Adipose tissue (tissue), 3 donors: ENCODE results near the gene MRPL4. TPM values are rescaled to one million over a fixed set of nuclear protein-coding genes. Genes with fewer than 3 reads are reported as not detected.

Experiments
- H3K27ac ChIP-seq: one replicate; pipeline ENCODE4 v1.5.1; 2013; ENCODE audit warnings: low read depth, low read length
- WGBS, 3 donors: extraction: QIAGEN DNeasy Blood & Tissue Kit; methylation state at CpG; one replicate each; pipeline ENCODE4 v1.1.7; 2013; 5-methylcytosine and 5-hydroxymethylcytosine counted together
- polyA plus RNA-seq, 3 donors: library from polyadenylated mRNA; stranded (reverse); fragments of 200-250 nt; gene quantifications; one replicate each; pipeline ENCODE4 v1.2.3, GENCODE V29; 2013
- donor health status: healthy with polysubstance abuse.
- donor health status: Bipolar disorder and iron deficiency.
- donor health status: healthy.

The MRPL4 gene
- polyA plus RNA-seq, result 10 to 100 TPM; 33.4 to 85.7 (median 40.5) TPM

DNA sequence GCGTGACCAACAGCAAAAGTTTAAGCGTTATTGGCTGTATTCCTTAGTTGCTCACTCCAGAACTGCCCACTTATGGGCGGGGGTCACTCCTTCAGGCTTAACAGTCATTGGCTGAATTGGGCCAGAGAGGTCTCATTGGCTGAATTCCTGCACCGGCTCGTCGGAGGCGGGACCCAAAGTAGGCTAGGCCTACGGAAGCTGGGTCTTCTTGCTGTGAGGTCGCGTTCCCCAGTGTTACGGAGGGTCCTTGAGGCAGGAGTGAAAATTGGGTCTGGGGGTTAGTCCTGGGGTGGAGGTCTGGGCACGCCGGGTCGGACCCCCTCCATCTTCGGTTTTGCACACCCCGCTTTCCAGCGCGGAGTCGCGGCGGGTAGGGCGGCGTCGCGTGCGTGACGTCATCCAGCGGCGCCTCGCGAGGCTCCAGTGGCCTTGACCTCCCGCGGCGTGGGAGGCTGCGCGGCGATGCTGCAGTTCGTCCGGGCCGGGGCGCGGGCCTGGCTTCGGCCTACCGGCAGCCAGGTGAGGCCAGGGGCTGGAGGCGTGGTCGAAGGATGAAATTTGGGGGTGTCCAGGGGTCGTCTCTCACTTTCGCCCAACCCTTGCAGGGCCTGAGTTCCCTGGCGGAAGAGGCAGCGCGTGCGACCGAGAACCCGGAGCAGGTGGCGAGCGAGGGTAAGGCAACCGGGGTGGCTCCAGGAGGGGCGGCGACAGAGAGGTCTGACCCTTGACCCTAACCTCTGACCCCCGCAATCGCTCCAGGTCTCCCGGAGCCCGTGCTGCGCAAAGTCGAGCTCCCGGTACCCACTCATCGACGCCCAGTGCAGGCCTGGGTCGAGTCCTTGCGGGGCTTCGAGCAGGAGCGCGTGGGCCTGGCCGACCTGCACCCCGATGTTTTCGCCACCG lies at the start of gene MRPL4:
MRPL4 (plus strand) TSS at position 423 of the 903 bp plus-strand sequence; CDS start at position 463, 40 bp downstream.
- whole genome bisulfite sequencing, 3 donors, result 0 to 1% (median 1%) methylated on average over 60 to 77 of the region's 77 CpGs
- H3K27ac ChIP-seq, result no peak within 1 kb of the TSS

DNA sequence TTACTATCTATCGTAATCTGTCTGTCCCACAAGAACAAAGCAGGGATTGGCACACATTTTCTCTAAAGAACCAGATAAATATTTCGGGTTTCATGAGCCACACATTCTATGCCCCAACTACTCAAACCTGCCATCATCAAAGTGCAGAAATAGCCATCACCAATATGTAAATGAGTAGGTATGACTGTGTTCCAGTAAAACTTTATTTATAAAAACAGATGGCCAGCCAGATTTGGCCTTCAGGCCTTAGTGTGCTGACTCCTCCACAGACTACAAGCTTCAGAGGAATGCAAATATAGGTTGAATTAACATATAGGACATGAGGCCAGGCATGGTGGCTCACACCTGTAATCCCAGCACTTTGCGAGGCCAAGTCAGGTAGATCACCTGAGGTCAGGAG lies 48.3 kb upstream of the MRPL4 start:
- no peak overlapping the region for H3K27ac ChIP-seq
- 91 to 98% (median 95%) methylated on average over 3 of the region's 3 CpGs for WGBS, 3 donors

DNA sequence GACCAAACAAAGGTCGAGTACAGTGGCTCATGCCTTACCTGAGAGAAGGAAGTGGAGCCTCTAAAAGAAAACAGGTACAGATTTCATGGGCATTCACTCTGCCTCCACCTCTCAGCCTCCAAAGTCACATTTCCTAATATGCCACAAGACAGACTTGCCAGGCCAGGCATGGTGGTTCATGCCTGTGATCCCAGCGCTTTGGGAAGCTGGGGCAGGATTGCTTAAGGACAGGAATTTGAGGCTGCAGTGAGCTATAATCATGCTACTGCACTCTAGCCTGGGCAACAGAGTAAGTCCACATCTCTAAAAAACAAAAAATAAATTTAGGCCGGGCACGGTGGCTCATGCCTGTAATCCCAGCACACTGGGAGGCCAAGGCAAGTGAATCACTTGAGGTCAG lies 46.4 kb upstream of the MRPL4 start:
- 88 to 91% (median 89%) methylated on average over 4 of the region's 4 CpGs for WGBS, 3 donors
- H3K27ac ChIP-seq, result no peak overlapping the region

DNA sequence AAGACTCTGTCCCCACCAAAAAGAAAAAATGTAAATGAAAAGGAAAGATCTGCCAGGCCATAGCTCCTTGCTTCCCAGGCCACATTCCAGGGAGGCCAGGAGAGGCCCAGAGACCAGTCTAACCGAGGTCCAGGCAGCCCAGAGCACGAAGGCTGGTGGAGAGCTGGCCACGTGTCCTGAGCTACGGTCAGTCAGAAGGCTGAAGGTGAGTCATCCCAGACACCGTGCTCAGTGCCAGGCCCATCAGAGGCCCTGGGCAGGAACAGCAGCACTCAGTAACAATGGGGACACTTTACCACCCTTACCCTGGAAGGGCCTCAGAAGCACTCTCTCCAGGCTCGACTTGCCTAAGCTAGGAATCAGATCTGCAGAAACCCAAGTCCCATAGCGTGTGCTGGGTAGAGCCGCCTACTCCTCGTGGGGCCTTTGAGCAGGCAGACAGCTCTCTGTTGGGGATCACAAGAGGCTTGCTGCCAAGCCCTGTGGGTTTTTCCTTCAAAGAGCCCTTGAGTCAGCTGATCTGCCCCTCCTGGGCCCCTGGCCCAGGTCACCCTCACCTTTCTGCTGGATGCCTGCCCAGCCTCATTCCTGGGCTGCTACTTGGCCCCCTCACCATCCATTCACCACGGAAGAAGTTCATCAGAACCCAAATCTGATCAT lies 45.7 kb upstream of the MRPL4 start:
- WGBS, 3 donors, result 84 to 89% (median 85%) methylated on average over 10 of the region's 10 CpGs
- H3K27ac ChIP-seq, result no peak overlapping the region

DNA sequence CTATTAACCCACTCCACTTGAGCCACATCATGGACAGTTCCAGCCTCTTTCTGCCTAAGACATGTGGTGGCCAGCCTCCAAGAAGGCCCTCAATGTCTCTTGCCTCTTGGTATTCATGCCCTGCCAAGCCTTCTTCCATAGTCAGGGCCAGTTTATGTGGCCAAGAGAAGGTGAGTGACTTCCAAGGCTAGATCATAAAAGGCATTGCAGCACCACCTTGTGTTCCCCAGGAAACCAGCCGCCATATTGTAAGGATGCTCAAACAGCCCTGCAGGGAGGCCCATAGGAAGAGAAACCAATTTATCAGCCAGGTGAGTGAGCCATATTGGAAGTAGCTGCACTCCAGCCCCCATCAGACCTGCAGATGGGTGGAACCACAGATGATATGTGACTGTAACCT lies 45.0 kb upstream of the MRPL4 start:
- 94 to 100% (median 100%) methylated on average over 1 of the region's 1 CpG for WGBS, 3 donors
- no peak overlapping the region for H3K27ac ChIP-seq

DNA sequence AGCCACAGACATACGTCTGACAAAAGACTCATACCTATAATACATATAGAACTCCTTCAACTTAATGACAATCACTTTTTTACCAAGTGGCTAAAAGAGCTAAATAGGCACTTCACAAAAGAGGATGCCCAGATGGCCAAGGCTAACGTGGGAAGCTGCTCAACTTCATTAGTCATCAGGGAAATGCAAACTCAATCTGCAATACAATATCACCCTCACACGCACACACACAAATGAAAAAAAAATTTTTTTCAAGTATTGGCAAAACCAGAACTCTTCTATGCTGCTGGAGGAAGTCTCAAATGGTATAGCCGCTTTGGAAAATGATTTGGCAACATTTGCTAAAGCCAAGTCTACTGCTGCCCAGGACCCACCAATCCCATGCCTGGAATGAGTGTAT lies 42.7 kb upstream of the MRPL4 start:
- WGBS, 3 donors, result 44 to 53% (median 47%) methylated on average over 4 of the region's 4 CpGs
- no peak overlapping the region for H3K27ac ChIP-seq

DNA sequence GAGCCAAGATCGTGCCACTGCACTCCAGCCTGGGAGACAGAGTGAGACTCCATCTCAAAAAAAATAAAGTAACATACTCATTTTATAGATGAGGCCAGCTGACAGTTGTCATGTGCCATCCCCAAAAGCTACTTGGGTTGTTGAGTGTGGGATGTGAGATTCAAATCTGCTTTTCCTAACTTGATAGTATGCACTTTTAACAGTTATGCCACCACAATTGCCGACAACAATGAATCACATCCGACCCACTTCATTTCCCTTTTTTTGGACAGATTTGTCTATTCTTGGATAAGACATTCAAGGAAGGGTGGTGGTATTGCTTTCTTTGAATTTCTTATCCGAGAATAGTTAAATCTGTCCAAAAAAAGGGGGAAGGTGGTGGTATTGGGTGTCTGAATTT lies 41.0 kb upstream of the MRPL4 start:
- no peak overlapping the region for H3K27ac ChIP-seq
- WGBS, 3 donors, result 70 to 85% (median 76%) methylated on average over 4 of the region's 4 CpGs

DNA sequence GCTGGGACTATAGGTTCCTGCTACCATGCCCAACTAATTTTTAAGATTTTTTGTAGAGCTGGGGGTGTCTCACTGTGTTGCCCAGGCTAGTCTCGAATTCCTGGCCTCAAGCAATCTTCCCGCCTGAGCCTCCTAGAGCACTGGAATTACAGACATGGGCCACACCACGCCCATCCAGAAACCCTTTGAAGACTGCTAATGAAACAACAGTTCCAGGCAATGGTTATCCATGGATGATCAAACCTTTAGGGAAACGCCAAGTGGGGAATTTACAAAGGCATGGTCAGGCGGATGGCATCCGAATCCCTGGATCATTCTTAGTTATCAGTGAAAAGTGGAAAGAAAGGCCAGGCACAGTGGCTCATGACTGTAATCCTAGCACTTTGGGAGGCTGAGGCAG lies 40.3 kb upstream of the MRPL4 start:
- H3K27ac ChIP-seq, result no peak overlapping the region
- 83 to 96% (median 94%) methylated on average over 6 of the region's 6 CpGs for WGBS, 3 donors

DNA sequence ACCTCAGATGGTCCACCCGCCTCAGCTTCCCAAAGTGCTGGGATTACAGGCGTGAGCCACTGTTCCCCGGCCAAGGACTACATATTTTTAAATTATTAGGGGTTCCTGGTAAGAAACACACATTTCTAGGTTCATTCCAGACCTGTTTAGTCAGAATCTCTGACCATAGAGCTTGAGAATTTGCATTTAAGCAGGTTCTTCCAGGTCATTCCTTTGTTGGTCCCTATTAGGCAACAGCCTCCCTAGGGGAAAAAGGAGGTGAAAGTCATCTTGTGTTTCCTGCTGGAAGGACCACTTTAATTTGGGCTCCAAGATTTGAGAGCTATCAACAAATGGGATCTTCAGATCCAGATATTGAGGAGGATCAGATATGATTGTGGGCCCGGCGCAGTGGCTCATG lies 37.2 kb upstream of the MRPL4 start:
- 89 to 94% (median 94%) methylated on average over 5 of the region's 5 CpGs for WGBS, 3 donors
- H3K27ac ChIP-seq, result no peak overlapping the region

DNA sequence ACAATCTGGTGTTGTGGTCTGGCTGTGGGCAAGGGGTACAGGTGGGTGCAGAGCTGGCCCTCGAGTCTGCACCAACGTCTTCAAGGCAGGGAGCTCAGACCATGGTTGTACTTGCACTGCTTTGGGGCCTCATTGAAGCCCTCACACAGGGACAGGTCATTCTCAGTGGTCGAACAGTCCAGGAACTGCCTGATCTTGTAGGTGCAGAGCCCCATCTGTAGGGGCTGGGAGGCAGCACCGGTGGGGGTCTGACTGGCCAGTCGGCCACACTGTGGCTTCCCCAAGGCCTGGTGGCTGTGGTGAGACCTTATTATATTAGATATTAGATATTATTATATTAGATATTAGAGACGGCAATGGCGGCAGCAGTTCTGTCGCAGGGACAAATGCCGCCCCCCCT lies 34.9 kb upstream of the MRPL4 start:
- WGBS, 3 donors, result 83 to 94% (median 92%) methylated on average over 7 to 9 of the region's 9 CpGs

DNA sequence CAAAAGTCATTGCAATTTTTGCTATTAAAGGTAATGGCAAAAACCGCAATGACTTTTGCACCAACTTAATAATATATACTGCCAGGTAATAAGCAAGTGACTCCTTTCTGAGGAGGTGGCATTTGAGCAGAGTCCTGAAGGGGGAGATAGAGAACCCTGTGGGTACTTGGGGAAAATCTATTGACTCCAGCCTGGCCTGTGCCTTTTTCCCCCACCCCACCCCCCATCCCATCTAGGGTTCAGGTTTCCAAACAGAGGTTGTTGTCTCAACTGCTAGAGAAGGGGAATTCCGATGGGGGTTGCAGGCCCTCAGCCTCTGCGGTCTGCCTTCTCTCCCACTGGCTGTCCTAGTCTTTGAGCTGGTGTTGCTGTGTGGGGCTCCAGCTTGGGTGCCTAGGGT lies 32.3 kb upstream of the MRPL4 start:
- WGBS, 3 donors, result 24 to 51% (median 28%) methylated on average over 3 of the region's 3 CpGs
- H3K27ac ChIP-seq, result no peak overlapping the region

More for the DNA sequence above, 34.9 kb upstream of the MRPL4 start:
- no peak overlapping the region for H3K27ac ChIP-seq

DNA sequence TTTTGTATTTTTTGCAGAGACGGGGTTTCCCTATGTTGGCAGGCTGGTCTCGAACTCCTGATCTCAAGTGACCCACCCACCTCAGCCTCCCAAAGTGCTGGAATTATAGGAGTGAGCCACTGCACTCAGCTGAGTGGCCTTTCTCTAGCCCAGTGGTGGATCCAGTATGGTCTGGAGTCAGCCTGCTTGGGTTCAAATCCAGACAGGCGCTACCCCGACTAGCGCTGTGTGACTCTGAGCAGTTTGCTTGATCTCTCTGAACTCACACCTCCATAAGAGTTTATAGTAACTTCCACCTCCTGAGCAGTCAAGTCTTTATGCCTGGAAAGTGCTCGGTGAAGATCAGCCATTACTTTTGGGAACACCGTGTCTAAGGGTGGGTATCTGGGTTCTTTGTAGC lies 31.3 kb upstream of the MRPL4 start:
- 82 to 86% (median 84%) methylated on average over 7 of the region's 7 CpGs for WGBS, 3 donors
- no peak overlapping the region for H3K27ac ChIP-seq

DNA sequence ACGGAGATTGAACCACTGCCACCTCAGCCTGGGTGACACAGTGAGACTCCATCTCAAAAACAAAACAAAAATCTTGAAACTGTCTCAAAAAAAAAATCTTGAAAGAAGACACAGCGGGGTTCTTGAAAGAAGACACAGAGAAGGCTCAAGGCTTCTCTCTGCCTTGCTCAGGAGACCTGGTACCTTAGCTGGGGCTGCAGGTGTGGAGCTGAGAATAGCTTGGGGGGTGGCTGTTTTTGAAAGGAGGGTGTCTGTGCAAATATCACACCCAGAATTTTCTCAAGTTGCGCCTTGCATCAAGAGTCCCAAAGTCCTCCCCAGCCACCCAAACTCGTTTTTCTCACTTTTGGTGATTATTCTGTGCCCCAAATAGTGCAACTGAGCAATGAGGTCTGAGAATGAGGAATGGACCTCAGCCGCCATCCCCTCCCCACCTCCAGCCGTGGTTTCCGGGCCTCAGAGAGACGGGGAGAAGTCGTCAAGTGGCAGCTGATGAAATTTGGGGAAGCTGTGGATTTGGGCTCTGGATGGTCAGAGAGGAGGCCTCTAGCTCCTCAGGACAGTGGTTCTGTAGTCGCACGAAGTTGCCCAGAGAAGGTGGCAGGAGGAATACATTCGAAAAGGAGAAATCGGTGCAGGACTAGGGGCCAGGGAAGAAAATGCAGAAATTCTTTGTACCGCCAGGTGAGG lies 29.7 kb upstream of the MRPL4 start:
- H3K27ac ChIP-seq, result no peak overlapping the region
- WGBS, 3 donors, result 59 to 86% (median 66%) methylated on average over 14 of the region's 14 CpGs

DNA sequence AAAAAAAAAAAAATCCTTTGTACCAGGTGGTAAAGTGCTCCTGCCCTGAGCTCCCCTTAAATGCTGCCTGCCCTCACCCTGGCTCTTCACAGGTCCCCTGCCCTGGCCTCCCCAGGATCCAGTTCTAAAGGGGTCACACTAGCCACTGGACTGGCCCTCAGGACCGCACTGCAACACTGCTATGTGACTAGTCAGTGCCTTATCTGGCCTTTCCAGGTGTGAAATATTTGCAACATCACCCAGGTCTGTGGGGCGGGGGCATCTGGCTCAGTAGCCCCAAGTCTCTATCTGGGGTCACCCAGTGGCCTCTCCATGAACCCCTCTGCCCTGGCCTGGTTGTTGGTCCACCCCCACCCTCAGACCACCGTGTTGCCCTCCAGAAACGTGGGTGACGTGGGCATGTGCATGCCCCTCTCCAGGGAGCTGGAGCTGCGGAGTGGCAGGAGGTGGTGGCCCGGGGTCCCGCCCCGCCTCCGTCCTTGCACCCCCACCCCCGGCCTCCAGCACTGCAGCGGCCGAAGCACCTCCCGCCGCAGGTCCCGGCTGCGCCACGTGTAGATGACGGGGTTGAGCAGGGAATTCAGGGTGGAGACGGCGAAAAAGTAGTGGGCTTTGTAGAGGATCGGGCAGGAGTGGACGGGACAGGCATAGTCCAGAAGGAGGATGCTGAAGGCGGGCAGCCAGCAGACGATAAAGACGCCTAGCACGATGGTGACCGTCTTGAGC lies 28.4 kb upstream of the MRPL4 start:
- no peak overlapping the region for H3K27ac ChIP-seq
- 92 to 96% (median 94%) methylated on average over 24 to 28 of the region's 28 CpGs for WGBS, 3 donors

DNA sequence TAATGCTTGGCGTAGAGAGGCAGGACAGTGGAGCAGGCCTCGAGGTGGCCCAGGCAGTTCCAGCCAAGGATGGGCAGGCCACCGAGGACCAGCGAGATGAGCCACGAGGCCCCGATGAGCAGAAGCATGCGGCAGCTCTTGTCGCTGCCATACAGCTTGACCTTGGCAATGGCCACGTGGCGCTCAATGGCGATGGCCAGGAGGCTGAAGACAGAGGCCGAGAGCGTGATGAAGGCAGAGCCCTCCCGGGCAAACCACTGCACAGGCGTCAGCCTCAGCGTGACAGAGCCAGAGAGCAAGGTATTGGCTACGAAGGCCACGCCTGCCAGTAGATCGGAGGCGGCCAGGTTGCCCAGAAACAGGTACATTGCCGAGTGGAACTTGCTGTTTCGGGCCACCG lies 27.7 kb upstream of the MRPL4 start:
- no peak overlapping the region for H3K27ac ChIP-seq
- WGBS, 3 donors, result 94 to 95% (median 95%) methylated on average over 23 of the region's 23 CpGs

DNA sequence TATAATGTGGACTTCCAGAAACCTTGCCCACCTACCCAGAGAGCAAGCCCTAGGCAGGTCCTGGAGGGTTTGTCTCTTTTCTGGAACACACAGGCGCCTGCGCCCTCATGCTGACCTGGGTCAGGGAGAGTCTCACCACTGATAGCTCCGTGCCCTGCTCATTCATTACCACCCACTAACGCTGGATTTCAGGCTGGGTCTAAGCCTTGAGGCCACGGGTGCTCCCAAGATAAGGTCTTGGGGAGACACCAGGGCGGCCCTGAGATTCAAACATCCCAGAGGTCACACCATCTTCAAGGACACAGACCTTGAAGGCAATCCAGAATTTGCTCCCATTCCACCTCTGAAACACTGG lies 26.0 kb upstream of the MRPL4 start:
- H3K27ac ChIP-seq, result no peak overlapping the region
- 74 to 77% (median 74%) methylated on average over 6 of the region's 6 CpGs for WGBS, 3 donors

DNA sequence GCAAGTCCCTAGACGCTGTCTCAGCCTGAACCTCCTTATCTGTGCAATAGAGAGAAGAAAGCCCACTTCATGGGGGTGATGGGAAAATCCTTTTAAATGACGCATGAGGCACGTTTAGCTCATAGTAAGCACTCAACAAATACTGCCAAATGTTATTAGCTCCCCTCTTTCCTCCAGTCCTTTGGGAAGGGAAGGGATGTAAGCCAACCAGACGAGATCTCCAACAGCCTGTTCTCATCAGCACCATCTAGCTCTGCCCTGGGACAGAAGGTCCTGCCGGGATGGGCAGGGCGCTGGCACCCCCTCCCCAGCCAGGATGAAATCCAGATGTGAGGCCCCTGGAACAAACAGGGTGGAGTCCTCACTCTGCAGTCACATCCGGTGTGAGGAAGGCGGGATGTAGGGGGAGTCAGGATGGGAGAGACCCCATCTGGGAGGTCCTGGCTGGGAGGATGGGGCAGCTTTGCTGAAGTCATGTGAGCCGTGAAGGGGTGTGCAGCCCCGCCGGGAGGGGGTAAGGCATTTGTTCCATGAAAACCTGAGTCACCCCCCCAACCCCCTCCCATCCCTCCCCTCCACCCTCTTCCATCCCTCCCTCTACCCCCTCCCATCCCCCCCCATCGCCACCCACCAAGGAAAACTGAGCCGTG lies 25.5 kb upstream of the MRPL4 start:
- H3K27ac ChIP-seq, result peak overlapping the region; percentile 19
- 35 to 66% (median 46%) methylated on average over 11 to 13 of the region's 13 CpGs for WGBS, 3 donors
